ENCODE data around the gene RRAS.

The RRAS gene

GRCh38 chr19:49640113-49640898 is at the start of gene RRAS:
Gene RRAS (minus strand): TSS chr19:49640143. CDS start chr19:49640098, 45 bp downstream.
- DNase-seq, result peak; percentile 97 to 99

- peak; percentile 31 to 88 for DNase-seq
Observed at GRCh38 chr19:49689133-49690078, 49.5 kb upstream of the RRAS start, which contains the start of gene ADM5. Gene ADM5 (plus strand): TSS chr19:49689594. CDS start chr19:49689838, 244 bp downstream.

- no peak for DNase-seq
Observed at GRCh38 chr19:49688531-49689132, 48.7 kb upstream of the RRAS start.

DNA sequence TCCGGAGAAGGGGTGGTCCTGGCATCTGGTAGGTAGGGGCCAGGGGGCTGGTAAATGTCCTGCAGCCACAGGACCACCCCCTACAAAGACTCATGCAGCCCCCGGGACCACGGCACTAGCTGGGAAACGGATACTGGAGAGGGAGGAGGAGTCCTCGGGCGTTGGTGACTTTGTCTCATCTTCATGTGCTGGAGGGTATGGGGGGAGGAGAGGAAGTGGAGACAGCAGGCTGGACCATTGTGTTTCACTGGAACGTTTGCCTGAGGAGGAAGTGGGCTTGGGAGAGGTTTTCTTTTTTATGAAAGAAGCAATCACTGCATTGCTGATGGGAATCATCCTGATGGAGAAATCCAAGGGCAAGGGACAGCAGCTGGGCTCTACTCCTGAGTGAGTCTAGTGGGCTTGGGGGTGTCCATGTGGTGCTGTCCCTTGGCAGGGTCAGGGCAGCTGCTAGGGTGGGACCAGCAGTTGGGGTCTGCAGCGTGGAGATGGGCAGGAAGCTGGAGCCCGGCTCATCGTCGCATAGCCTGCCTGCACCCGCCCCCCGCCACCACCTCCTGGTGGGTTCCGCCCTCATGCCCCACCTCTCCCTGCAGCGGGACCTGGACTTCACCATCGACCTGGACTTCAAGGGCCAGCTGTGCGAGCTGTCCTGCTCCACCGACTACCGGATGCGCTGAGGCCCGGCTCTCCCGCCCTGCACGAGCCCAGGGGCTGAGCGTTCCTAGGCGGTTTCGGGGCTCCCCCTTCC is 47.8 kb upstream of the RRAS start:
- DNase-seq, result peak in 1 of 2 experiments; percentile 18

DNA sequence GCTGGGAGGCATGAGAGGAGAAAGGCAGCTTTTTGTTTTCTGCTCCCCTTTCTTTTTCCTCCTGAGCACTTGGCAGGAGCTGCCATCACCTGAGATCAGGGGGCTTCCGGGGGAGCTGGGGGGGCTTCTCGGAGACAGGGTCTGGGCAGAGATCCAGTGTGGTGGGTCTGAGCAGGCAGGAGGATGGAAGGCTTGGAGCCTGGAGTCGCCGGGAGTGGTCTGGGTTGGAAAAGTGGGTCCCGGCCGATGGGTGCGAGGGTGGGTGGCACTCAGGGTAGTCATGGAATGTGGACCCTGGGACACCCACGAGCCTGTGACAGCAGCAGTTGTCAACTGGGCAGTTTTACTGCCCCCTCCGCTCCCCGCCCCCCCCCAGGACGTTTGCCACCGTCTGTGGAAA is 47.2 kb upstream of the RRAS start:
- DNase-seq, result no peak

GRCh38 chr19:49686503-49687088 is 46.7 kb upstream of the RRAS start:
- DNase-seq, result no peak

GRCh38 chr19:49685845-49686332 is 45.9 kb upstream of the RRAS start:
- no peak for DNase-seq

- no peak for DNase-seq
Observed at GRCh38 chr19:49684983-49685553, 45.1 kb upstream of the RRAS start.

DNA sequence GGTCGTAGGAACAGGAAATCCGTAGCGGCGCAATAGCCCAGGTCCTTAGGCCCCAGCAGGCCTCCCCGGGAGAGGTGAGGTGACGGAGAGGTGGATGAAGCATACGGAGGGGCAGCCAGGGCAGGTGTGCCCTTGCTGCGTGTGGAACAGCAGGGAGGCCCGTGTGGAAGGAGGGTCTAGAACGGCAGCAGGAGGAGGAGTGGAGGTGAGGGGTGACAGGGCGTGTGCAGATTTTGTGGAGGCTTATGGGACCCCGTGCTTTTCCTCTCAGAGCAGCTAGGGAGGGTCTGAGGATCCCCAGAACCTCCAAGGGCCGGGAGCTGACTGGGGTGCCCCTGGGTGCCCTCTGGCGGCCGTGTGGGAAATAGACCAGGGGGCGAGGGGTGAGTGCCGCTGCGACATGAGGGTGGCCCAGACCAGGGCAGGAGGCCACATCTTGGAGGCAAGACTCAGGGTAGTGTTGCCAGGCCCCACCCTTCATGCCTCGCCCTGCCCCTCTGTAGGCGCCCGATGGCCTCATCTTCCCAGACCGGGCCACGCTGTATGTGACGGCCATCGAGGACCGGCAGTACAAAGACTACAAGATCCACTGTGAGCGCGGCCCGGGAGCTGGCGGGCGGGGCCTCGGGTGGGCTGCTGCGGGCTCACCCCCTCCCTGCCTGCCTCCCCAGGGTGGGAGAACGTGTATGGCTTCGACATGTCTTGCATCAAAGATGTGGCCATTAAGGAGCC is 44.5 kb upstream of the RRAS start:
- peak in 1 of 2 experiments; percentile 20 for DNase-seq

- no peak for DNase-seq
Observed at GRCh38 chr19:49683814-49684250, 43.9 kb upstream of the RRAS start.

DNA sequence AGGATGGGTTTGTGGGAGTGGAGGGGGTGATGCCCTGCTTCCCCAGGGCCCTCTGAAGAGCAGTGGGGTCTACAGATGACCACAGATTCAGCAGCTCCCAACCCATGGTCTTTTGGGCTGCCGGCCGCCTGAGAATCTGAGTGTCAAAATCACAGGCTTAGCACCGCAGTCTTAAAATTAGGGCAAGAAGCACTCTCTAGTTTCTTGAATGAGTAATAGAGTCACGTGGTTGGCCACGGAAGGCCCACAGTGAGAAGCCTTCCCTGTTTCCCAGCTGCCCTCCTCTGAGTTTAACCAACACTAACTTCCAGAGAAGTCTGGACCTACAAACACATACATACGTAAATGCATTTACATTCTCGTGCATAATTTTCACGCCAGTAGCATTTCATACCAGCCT is 42.3 kb upstream of the RRAS start:
- no peak for DNase-seq

DNA sequence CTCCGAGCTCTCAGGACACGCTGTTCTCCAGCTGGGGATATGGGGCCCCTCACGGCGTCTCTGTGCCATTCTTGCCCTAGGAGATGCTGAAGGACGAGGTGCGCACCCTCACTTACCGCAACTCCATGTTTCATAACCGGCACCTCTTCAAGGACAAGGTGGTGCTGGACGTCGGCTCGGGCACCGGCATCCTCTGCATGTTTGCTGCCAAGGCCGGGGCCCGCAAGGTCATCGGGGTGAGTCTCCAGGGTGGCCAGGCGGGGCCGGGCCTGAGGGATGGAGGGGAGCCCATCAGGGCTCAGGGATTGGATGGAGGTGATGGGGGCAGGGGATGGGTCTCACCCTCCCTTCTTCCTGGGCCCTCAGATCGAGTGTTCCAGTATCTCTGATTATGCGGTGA is 41.9 kb upstream of the RRAS start:
- no peak for DNase-seq

DNA sequence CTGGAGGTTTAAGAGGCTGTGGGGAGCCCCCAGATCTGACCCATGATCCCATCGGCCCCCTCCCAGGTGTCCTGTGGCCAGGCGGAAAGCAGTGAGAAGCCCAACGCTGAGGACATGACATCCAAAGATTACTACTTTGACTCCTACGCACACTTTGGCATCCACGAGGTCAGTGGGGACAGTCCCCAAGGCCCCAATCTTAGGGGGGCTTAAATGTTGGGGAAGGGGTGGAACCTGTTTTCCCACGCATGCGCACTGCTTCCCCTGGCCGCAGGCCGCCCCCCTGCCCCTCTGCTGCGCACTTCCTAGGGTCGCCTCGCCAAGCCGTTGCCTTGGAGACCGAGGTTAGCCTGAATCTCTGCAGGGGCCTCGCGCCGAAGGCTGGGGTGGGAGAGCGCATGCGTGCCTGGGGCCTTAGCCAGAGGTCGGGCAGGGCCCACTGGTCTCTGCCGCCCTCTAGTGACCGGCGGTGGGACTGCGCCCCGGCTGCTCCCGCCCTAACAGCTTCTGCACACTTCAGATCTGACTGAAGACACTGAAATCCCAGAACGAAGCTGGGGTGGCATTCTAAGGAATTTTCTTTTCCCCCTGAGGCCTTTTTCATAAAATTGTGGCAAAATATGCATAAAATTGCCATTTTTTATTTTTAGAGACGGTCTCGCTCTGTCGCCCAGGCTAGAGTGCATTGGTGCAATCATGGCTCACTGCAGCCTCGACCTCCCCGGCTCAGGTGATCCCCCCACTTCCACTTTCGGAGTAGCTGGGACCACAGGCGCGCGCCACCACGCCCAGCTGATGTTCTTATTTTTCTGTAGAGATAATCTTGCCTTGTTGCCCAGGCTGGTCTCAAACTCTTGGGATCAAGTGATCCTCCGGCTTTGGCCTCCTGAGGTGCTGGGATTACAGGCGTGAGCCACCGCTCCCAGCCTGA is 40.7 kb upstream of the RRAS start:
- DNase-seq, result peak; percentile 27 to 92

DNA sequence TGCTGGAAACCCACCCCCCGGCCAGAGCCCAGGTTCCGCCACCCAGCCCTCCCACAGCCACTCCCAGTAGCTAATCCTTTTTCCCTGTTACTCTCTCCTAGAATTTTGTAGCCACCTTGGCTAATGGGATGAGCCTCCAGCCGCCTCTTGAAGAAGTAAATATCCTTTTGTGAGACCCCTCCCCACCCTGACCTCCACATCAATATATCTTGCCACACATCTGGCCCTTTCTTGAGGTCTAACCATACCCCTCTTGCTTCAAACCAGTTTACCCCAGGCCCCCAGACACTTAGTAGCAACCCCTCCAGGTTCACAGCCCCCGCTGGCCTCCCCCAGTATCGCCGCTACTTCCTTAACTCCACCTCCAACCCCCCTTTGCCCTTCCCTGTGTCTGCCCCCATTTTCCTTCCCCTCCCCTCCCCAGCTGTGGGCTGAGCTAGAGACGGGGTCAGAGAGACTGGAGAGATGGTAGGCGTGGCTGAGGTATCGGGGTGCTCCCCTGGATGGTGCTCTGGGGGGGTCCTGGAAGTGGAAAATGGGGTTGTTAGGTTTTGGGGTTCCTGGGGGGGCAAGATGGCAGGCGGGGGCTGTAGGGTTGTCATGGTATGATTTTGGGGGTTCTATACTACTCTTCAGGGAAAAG is 39.9 kb upstream of the RRAS start:
- no peak for DNase-seq

DNA sequence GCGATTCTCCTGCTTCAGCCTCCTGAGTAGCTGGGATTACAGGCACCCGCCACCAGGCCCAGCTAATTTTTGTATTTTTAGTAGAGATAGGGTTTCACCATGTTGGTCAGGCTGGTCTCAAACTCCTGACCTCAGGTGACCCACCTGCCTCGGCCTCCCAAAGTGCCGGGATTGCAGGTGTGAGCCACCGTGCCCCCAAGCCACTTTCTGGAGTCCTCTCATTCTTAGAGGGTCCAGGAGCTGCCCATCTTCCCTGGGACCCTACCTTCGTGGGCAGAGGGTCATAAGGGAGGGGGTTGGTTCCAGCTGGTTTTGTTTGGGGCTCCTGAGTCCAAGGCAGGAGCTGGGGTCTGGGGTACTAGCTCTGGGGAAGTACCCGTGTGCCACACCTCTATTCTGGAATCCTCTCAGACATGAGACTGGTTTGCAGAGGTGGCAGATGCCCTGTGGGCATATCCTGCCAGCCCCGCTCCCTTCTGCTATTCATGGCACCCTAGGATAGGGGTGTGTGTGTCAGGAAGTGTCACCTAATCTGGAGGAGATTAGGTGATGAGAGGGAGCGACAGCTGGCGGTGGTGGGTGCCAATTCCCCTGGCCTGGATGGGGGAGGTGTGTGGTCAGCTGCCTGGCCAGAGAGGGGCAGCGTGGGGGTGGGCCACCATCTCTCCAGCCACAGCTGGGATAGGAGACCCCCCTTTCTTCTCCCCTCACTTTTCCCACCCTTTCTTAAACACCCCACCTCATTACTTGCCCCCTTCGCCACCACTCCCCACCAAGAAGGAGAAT is 39.2 kb upstream of the RRAS start:
- DNase-seq, result no peak

DNA sequence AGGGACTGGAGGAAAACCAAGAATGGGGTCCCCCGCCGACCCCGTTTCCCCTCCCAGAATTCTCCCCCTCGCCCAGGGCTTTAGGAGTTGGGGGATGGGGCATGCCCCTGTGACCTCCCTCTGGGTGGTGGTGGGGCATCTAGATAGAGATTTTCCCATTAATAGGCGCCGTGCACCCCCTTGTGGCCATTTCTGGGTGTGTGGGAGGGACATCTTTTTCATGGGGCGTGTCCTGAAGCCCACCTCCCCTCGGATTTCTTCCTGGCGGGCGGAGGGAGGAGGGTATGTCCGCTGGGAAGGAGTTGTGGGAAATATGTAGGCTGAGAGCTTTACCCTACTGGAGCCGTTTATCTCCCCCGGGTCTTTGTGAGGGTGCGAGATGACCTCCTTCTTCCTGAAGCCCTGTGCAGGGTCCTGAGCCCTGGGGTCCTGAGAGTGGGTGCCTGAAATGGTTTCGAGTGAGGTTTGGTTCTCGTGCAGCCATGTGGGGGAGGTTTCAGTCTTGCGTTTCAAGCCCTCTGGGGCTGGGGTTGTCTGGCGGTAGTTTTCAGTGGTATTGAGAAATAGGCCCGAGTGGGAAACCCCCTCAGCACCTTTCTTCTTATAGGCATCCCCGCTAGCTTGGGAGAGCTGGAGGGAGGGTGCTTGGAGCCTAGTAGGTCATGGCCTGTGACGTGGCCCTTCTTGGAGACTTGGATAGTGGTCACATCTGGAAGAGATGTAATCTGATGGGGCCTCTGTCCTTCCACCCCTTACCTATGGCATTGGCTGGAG is 38.1 kb upstream of the RRAS start:
- peak; percentile 69 to 83 for DNase-seq

GRCh38 chr19:49677231-49677900 is 37.4 kb upstream of the RRAS start, which contains the start of gene PRMT1:
Gene PRMT1 (plus strand): TSS chr19:49677271. CDS start chr19:49677281, 10 bp downstream.
- peak in 1 of 2 experiments; percentile 61 for DNase-seq
